NCI-H1694 treated with DMSO at 0.1 percent for 48 hours (cell line): Measurements from ENCODE around the gene AGRN.
A peak's percentile ranks its signal among the peaks of the same experiment; 100 is the strongest.
"Not testable (repeated sequence)": the region's sequence is repeated elsewhere in the genome, so short reads cannot be mapped to it uniquely, and the experiment has no call there.

Source experiments
- DNase-seq: peaks from one replicate; lab custom pipeline; 2025; lab: John Stamatoyannopoulos, UW

AGRN gene

DNA sequence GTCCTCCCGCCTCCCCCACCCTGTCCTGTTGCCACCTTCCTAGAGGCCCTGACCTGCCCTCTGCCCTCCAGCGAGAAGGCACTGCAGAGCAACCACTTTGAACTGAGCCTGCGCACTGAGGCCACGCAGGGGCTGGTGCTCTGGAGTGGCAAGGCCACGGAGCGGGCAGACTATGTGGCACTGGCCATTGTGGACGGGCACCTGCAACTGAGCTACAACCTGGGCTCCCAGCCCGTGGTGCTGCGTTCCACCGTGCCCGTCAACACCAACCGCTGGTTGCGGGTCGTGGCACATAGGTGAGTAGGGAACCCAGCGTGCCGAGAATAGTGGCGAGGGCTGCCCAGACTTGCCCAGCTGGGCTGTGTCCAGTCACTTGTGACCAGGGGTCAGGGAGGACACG, 33.8 kb downstream of the AGRN start:
- DNase-seq, result no peak

DNA sequence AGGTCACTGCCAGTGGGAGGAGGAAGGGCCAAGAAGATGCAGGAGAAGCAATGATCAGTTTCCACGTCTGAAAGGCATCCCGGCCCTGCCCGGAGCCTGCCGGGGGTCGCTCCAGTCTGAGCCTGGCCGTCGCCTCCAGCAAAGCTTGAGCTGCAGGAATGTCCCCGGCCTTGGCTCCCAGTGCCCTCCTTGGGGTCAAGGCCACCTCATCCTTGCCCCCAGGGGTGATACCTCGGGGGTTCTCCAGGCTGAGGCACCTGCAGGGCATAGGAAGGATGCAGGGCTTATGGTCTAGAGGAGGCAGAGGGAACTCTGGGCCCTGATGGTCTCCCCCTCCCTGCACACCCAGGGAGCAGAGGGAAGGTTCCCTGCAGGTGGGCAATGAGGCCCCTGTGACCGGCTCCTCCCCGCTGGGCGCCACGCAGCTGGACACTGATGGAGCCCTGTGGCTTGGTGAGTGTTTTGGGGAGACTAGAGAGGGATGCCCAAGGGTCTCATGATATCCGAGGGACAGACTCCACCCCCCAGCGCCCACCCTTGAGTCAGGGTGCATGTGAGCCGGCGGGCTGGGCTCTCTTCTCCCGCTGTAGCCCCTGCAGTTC, 34.3 kb downstream of the AGRN start:
- DNase-seq, result no peak

DNA sequence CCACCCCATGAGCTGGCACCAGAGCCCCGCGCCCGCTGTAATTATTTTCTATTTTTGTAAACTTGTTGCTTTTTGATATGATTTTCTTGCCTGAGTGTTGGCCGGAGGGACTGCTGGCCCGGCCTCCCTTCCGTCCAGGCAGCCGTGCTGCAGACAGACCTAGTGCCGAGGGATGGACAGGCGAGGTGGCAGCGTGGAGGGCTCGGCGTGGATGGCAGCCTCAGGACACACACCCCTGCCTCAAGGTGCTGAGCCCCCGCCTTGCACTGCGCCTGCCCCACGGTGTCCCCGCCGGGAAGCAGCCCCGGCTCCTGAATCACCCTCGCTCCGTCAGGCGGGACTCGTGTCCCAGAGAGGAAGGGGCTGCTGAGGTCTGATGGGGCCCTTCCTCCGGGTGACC, 35.1 kb downstream of the AGRN start:
- no peak for DNase-seq

DNA sequence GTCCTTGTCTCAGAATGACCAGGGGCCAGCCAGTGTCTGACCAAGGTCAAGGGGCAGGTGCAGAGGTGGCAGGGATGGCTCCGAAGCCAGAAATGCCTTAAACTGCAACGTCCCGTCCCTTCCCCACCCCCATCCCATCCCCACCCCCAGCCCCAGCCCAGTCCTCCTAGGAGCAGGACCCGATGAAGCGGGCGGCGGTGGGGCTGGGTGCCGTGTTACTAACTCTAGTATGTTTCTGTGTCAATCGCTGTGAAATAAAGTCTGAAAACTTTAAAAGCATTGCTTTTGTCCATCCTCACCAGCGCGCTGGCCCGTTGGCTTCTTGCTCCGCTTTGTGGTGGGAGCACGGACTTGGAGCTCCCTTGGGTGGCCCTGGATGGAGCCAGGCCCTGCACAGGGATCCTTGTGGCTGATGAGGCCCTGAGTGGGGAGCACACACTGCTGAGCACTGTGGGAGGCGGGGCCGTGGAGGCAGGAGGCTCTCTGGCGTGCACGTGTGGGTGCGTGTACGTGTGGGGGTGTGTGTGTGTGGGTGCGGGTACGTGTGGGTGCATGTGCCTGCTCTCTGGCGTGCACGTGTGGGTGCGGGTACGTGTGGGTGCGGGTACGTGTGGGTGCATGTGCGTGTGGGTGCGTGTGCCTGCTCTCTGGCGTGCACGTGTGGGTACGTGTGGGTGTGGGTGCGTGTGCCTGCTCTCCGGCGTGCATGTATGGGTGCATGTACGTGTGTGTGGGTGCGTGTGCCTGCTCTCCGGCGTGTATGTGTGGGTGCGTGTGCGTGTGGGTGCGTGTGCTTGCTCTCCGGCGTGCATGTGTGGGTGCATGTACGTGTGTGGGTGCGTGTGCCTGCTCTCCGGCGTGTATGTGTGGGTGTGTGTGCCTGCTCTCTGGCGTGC, 36.2 kb downstream of the AGRN start:
- DNase-seq, result no peak

DNA sequence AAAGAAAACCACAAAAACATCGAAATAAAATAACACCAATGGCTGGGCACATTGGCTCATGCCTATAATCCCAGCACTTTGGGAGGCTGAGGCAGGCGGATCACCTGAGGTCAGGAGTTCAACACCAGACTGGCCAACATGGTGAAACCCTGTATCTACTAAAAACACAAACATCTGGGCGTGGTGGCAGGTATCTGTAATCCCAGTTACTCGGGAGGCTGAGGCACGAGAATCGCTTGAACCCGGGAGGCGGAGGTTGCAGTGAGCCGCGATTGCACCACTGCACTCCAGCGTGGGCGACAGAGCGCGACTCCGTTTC, 37.8 kb downstream of the AGRN start:
- DNase-seq, result not testable (repeated sequence)

DNA sequence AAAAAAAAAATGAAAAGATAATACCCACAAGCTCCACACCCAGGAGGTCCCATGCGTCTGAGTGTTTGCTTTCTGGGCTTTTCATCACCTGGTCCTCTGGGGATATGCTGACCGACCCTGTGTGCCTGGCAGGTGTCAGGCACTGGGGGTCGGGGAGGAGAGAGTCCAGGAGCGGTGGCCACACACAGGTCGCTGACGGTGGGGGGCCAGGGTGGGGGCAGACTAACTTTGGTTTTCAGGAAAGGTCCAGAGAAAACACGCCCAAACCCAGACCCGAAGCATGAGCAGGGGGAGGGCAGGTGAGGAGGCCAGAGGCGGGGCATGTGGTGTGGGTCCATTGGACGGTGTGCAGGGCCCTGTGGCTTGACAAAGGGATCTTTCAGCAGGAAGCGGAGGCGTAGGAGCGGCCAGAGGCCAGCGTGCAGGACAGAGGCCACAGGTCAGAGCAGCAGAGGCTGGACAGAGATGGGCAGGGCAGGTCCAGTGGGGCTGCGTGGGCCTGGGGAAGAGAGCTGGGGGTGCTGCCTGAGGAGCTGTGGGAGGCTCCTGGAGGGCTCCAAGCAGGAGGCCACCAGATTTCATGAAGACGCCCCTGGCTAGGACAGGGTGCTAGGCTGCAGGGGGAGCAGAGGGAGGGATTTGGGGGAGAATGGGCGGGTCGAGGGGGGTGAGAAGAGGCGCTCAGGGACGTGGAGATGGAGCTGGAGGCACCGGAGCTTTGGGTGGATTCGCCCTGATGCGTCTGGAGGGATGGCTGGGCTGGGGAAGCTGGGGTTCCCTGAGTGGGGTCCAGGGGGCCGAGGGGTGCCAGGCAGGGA, 38.4 kb downstream of the AGRN start:
- DNase-seq, result no peak

DNA sequence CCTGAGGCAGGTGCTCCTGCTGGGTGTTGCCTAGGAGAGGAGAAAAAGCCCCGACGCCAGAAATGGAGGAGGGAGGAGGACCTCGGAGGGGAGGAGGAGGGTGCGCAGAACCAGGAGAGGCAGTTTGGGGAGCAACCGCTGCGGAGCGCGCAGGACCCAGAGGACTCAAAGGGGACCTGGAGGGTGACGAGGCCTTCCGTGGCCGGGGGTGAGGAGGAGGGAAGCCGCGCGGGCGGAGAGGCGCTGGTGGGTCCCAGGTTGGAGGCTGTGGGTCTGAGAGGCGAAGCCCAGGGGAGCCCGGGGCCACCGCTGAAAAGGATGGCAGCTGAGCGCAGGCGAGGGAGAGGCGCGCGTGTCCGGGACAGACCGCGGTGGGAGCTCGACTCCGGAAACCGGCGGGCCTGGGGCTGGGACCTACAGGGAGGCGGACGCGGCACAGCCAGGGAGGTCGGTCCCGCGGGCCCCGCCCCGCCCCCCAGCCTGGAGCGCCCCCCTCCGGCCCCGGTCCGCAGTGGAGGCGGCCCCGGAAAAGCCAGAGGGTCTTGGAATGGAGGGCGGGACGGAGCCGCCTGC, 39.1 kb downstream of the AGRN start:
- DNase-seq, result no peak

DNA sequence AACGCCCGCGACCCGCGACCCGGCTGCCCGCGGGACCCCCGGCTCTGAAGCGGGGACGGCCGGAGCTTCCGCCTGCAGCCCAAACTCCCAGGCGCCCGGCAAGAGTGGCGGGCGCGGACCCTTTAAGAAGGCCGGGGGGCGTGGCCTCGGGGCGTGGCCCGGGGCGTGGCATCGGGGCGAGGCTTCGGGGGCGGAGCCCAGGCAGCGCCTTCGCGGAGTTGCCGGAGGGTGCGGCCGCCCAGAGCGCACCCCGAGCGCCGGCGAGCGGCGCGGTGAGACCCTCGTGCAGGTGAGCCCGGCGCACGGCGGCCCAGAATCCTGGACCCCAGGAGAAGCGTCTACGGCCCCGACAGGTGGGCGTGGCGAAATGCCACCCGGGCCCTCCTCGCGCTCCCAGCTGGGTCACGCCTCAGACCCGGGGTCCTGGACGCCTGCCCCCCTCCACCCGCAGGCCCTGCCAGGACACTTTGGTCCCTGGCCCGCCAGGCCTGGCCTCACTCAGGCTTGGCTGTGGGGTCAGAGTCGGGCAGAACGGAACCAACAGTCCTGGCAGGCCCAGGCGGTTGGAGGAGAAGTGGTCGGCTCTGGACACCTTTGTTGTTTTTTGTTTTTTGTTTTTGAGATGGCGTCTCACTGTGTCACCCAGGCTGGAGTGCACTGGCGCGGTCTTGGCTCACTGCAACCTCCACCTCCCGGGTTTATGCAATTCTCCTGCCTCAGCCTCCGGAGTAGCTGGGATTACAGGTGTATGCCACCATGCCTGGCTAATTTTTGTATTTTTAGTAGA, 39.8 kb downstream of the AGRN start:
- DNase-seq, result peak; percentile 31

DNA sequence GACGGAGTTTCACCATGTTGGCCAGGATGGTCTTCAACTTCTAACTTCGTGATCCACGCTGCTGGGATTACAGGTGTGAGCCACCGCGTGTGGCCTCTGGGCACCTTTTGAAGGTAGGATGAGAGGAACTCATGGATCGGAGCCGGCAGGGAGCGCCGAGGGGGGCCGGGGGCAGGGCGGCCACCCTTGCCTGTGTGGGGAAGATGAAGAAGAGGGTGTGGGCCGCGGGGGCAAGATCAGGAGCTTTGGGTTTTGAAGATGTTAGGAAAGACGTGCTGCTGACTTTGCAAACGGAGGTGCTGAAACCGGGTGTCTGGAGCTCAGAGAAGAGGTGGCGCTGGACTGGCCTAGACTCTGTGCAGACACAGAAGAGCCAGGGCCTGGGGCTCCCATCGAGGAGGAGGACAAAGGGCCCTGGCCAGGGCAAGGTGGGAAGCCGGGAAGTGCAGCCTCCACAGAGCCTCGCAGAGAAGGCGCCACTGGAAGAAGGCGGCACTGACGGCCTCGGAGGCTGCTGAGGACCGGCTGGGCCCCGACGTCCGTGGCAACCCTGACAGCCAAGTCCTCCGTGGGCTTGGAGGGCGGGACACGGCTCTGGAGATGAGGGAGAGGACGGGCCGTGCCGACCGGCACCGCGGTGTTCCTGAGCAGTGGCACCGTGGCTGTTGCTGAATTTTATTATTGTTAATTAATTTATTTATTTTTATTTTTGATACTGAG, 40.5 kb downstream of the AGRN start:
- no peak for DNase-seq

DNA sequence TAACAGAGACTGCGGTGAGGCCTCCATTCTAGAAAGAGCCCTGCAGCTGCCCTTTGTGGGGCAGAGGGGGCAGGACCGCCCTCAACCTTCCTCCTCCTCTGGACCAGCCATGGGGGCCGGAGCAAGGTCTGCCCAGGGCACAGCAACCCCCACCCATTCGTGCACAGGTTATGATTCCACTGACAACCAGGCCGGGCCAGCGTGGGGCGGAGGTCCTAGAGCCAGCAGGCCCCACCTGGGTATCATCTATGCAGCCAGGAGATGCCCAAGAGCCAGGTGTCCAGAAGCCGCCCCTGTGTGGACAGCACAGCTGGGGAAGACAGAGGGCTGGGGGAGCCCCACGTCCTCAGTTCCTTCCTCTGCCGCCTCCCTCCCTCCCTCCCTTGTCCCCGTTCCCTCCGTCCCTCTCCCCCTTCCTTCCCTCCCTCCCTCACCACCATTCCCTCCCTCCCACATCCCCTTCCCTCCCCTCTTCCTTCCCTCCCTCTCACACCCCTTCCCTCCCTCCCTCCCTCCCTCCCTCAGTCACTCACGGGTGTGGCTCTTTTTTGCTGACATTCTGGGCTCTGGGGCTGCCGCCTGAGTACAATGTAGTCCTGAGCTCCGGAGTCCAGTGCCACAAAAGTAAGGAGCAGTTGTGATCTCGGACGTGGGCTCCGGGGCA, 41.9 kb downstream of the AGRN start:
- DNase-seq, result no peak

DNA sequence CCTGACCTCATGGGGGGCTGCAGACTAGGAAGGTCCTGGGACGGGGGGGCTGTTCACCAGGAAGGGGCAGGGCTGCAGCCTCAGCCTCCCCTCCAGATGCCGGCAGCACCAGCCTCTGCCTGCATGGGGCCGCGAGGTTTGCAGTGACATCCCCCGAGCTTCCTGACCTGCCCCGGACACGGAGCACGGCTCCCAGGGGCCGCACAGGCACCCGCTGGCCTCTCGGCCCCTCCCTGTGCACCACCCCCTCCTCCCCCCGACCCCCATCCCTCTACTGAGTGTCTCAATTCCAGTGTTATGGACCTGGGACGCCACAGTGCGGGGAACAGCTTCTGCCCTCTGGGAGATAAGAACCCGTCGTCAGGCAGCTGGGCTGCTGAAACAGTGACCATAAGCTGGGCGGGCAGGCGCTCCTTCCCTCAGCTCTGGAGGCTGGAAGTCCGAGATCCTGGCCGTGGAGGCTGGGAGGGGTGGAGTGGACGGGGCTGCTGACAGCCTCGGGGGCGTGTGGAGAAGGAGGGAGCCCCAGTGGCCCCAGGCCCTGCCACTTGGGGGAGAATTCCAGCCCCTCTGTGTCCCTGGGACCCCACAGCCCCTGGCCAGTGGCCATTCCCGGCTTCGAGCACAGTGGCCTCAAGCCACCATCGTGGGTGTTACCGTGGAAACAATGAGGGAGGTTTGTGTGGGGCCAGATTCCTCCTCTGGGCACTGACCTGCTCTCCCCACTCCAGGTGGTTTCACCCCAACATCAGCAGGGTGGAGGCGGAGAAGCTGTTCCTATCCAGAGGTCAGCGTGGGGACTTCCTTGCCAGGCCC, 42.6 kb downstream of the AGRN start:
- no peak for DNase-seq

DNA sequence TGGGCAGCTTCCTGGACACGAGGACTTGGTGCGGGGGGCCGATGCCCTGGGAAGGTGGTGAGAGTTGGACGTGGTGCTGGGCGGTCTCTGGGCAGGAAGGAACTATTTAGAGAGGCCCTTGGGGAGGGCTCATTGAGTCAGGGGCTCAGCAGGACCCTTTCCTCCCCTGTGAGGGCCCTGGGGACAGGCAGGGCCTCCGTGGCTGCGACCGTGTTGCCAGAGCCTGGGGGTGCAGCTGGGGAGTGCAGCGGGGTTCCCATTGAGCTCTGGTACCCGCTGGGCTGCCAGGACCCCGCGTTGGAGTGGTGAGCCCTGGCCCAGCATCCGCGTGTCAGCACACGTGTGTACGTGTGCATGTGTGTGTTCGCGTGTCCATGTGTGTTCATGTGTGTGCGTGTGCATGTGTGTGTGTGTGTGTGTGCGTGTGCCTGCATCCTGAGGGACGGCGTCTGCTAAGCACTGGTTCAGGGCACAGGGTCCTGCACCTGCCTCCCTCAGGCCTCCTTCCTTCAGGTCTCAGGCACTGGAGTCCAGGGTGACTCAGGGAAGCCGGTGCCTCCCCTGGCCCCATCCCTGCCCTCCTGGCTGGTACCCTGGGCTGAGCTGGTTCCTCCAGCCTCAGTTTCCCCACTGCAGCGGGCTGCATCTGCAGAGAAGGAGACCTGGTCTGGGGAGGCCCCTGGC, 43.5 kb downstream of the AGRN start:
- DNase-seq, result no peak

DNA sequence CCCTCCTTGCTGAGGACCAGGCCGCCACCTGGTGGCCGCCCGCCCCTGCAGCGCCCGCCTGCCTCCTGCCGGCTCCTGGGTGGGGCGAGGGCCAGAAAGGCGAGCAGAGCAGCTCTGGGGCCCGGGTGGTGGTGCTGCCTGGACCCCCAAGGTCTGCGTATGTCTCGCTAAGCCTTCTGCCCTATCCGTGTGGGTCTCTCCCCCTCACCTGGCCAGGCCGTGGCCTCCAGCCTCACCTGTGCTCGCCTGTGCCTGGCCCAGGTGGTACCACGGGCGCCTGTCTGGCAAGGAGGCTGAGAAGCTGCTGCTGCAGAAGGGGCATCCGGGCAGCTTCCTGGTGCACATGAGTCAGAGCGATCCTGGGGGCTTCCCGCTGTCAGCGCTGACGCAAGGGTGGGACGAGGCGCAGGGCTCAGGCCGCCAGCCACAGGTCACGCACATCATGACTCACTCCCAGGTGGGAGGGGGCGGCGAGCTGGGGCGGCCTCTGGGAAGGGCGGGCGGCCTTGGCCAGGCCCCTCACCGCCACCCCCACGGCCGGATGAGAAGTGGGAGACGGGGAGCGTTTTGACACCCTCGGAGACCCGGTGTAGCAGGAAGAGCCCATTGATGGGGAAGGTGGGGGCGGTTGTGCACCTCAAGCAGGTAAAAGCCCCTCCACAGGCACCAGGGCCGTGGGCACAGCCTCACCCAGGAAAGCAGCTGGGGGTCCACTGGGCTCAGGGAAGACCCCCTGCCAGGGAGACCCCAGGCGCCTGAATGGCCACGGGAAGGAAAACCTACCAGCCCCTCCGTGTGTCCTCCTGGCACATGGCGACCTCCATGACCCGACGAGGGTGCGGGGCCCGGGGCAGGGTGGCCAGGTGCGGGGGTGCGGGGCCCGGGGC, 44.3 kb downstream of the AGRN start:
- no peak for DNase-seq

DNA sequence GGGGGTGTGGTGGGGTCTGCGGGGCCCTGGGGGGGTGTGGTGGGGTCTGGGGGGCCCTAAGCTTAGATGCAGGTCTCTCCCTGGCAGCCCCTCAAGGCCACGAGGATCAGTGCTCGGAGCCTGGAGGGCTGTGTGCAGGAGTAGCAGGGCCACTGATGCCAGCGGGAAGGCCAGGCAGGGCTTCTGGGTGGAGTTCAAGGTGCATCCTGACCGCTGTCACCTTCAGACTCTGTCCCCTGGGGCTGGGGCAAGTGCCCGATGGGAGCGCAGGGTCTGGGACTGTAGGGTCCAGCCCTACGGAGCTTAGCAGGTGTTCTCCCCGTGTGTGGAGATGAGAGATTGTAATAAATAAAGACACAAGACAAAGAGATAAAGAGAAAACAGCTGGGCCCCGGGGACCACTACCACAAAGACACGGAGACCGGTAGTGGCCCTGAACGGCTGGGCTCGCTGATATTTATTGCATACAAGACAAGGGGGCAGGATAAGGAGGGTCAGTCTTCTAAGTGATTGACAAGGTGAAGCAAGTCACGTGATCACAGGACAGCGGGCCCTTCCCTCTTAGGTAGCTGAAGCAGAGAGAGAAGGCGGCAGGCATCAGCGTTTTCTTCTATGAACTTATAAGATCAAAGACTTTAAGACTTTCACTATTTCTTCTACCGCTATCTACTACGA, 45.5 kb downstream of the AGRN start:
- DNase-seq, result no peak

DNA sequence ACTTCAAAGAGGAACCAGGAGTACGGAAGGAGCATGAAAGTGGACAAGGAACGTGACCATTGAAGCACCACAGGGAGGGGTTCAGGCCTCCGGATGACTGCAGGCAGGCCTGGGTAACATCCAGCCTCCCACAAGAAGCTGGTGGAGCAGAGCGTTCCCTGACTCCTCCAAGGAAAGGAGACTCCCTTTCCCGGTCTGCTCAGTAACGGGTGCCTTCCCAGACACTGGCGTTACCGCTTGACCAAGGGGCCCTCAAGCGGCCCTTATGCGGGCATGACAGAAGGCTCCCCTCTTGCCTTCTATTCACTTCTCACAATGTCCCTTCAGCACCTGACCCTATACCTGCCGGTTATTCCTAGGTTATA, 46.0 kb downstream of the AGRN start:
- not testable (repeated sequence) for DNase-seq

DNA sequence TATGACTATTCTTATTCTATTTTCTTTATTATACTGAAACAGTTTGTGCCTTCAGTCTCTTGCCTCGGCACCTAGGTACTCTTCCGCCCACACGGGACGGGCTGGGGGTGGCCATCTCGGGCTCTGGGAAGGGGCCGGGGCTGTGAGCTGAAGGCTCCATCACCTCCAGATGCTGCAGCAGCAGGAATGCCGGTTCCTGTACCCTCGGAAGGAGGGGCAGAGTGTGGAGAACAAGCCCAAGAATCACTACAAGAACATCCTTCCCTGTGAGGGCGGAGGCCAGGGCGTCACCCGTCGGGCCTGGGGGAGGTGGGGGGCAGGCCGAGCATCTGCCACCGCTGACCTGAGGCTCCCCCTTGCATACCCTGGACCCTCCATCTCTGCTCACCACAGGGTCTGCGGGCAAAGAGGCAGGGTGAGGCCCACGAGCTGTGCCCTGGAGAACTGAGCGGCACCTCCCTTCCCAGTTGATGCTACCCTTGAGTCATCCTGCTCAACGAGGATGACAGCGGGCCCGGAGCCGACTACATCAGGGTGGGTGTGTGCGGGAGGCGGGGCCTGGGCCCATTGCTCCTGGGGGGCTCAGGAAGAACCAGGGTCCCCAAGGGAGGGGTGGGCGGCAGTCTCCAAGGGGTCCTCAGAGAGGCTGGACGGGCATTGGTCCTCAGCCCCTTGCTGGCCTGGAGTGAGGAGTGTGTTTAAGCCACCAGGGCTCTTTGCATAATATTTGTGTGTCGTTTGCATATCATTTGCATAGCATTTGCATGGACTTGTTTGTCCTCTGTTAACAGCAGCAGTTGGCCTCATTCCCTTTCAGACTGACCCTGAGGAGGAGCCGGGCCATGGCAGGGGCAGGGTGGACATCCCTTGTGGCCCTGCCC, 46.7 kb downstream of the AGRN start:
- no peak for DNase-seq
